ENCODE results near the gene STPG4.

DNA sequence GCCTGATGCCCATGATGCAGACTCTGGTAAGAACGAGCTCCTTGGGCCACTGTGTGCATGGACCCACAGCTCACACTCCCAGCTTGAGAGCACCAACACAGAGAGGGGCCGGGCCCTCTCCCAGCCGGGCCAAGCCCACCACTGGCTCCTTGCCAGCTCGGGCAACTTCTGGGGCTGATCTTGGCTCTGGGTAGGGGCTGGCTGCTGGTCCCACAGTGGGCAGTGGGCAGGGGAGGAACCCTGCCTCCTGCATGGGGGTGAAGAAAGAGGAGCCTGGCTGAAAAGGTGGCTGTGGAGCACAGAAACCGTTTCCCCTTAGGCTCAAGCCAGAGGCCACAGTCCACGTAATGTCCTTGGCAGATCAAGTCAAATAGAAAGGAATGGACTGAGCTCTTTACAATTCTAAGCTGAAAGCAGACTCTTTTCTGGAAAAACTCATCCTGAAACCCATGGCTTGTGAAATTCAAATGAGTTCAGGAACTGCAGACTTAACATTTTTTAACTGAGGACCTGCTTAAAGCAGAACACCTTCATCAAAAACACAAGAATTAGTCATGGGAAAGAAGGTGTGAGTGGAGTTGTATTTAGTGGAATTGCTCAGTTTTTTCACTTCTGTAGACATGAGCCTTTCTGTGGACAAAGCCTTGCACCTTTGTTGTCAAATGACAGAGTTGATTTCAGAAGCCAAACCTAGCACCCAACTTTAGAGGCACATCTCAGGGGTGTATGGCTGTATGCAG is 104.9 kb downstream of the STPG4 start:
- TF ChIP-seq, protein P1, sequence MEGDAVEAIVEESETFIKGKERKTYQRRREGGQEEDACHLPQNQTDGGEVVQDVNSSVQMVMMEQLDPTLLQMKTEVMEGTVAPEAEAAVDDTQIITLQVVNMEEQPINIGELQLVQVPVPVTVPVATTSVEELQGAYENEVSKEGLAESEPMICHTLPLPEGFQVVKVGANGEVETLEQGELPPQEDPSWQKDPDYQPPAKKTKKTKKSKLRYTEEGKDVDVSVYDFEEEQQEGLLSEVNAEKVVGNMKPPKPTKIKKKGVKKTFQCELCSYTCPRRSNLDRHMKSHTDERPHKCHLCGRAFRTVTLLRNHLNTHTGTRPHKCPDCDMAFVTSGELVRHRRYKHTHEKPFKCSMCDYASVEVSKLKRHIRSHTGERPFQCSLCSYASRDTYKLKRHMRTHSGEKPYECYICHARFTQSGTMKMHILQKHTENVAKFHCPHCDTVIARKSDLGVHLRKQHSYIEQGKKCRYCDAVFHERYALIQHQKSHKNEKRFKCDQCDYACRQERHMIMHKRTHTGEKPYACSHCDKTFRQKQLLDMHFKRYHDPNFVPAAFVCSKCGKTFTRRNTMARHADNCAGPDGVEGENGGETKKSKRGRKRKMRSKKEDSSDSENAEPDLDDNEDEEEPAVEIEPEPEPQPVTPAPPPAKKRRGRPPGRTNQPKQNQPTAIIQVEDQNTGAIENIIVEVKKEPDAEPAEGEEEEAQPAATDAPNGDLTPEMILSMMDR (IDR thresholded peaks at IDR 0.05): no peak
- no peak for TF ChIP-seq POLR2A (IDR thresholded peaks at IDR 0.05)

Measured in transverse colon (tissue), 3 donors.